ENCODE data around the gene DNM1L.

GRCh38 chr12:32651151-32651955 is 27.7 kb upstream of the DNM1L start:
- no peak for TF ChIP-seq CTCF (IDR thresholded peaks at IDR 0.05)
- TF ChIP-seq EP300 (IDR thresholded peaks at IDR 0.05), result no peak
- TF ChIP-seq POLR2AphosphoS5 (IDR thresholded peaks at IDR 0.05), result no peak
- no peak for TF ChIP-seq POLR2A (IDR thresholded peaks at IDR 0.05)

Measured in upper lobe of left lung (tissue), 4 donors.